H1 (cell line): ENCODE data around the gene METTL22. TPM values are rescaled to one million over a fixed set of nuclear protein-coding genes. Genes with fewer than 3 reads are reported as not detected.

Experiments used
- CTCF ChIA-PET: fragments of 300-600 bp; sonication (Branson Sonifier 250); formaldehyde crosslinking; loops from one replicate; lab custom pipeline; 2021; ENCODE audit not compliant: partially characterized antibody; lab: Charles Lee
- POLR2A ChIA-PET: fragments of 300-600 bp; sonication (Branson Sonifier 250); formaldehyde crosslinking; loops from one replicate; lab custom pipeline; 2021; ENCODE audit warnings: inconsistent platforms; ENCODE audit not compliant: partially characterized antibody; lab: Charles Lee
- DNase-seq, 2 experiments: peaks; one replicate each; pipeline versions ENCODE4 v3.0.0 to v3.0.0-alpha.2; 2010 to 2022; ENCODE audit warnings: low spot score in 2 of 2, low read depth in 1 of 2, mixed read lengths in 1 of 2
- FAIRE-seq: peaks from 2 replicates; lab custom pipeline; 2011; peaks lifted over from hg19 to GRCh38; lab: Jason Lieb, UNC
- H2AFZ ChIP-seq: 2 replicates; pipeline ENCODE4 v1.8.1; 2012; ENCODE audit warnings: low read length, inconsistent platforms
- H2AK5ac ChIP-seq: 2 replicates; pipeline ENCODE4 v1.6.1; 2013; ENCODE audit warnings: low read depth, low read length
- H2BK120ac ChIP-seq: replicated peaks from 2 replicates; pipeline ENCODE3; 2013; ENCODE audit warnings: low read depth, low read length, inconsistent platforms
- H2BK12ac ChIP-seq: 2 replicates; pipeline ENCODE4 v1.6.1; 2013; ENCODE audit warnings: low read depth, low read length
- H2BK15ac ChIP-seq: 2 replicates; pipeline ENCODE4 v1.6.1; 2013; ENCODE audit warnings: low read length
- H2BK20ac ChIP-seq: 2 replicates; pipeline ENCODE4 v1.6.1; 2013; ENCODE audit warnings: low read length
- H2BK5ac ChIP-seq: 2 replicates; pipeline ENCODE4 v1.6.1; 2013; ENCODE audit warnings: low read depth, low read length
- H3K14ac ChIP-seq: 2 replicates; pipeline ENCODE4 v1.6.1; 2013; ENCODE audit warnings: inconsistent platforms; ENCODE audit not compliant: insufficient read length
- H3K18ac ChIP-seq: 2 replicates; pipeline ENCODE4 v1.6.1; 2013; ENCODE audit warnings: low read length; ENCODE audit errors: extremely low read depth
- H3K23ac ChIP-seq: 2 replicates; pipeline ENCODE4 v1.6.1; 2013; ENCODE audit warnings: inconsistent platforms; ENCODE audit not compliant: insufficient read length
- H3K23me2 ChIP-seq: 2 replicates; pipeline ENCODE4 v1.6.1; 2013; ENCODE audit warnings: low read depth, low read length
- H3K27ac ChIP-seq: 2 replicates; pipeline ENCODE4 v1.6.1; 2011; ENCODE audit warnings: low read depth, low read length, inconsistent platforms
- H3K27me3 ChIP-seq, 4 experiments: replicated peaks in 1 of 4; 1 replicate in 1 of 4; 2 replicates in 3 of 4; pipeline versions ENCODE4 v1.6.1 to v1.8.1; 2011 to 2013; ENCODE audit warnings: low read length in 3 of 4, mild to moderate bottlenecking in 3 of 4, inconsistent platforms in 2 of 4, mixed read lengths in 2 of 4, moderate library complexity in 1 of 4; ENCODE audit not compliant: control insufficient read depth in 3 of 4, insufficient read depth in 3 of 4; ENCODE audit errors: extremely low read depth in 1 of 4
- H3K36me3 ChIP-seq, 4 experiments: 2 replicates each; pipeline versions ENCODE4 v1.6.1 to v1.8.1; 2011 to 2013; ENCODE audit warnings: mild to moderate bottlenecking in 4 of 4, low read length in 3 of 4, moderate library complexity in 2 of 4, control low read depth in 1 of 4, inconsistent platforms in 1 of 4; ENCODE audit not compliant: insufficient read depth in 4 of 4, control insufficient read depth in 2 of 4
- H3K4ac ChIP-seq: replicated peaks from 2 replicates; pipeline ENCODE3; 2013; ENCODE audit warnings: low read length, low read depth, mixed read lengths, inconsistent platforms; ENCODE audit not compliant: insufficient read length
- H3K4me1 ChIP-seq, 4 experiments: replicated peaks in 1 of 4; 1 replicate in 1 of 4; 2 replicates in 3 of 4; pipeline versions ENCODE4 v1.6.1 to v1.8.1; 2011 to 2013; ENCODE audit warnings: low read length in 3 of 4, inconsistent platforms in 2 of 4, mixed read lengths in 1 of 4; ENCODE audit not compliant: insufficient read depth in 4 of 4, control insufficient read depth in 3 of 4
- H3K4me2 ChIP-seq, 2 experiments: 2 replicates each; pipeline versions ENCODE4 v1.6.1 to v1.8.1; 2011 to 2013; ENCODE audit warnings: low read depth in 2 of 2, low read length in 2 of 2, control low read depth in 1 of 2, inconsistent platforms in 1 of 2, mild to moderate bottlenecking in 1 of 2; ENCODE audit not compliant: insufficient read depth in 1 of 2
- H3K4me3 ChIP-seq, 4 experiments: fragments of 200-600, 300-600 bp in 1 of 4; sonication (generic), shearing (Covaris generic), sonication (Bioruptor Twin) in 1 of 4; 2 replicates each; pipeline versions ENCODE4 v1.5.1 to v1.8.1; 2011 to 2016; ENCODE audit warnings: low read length in 4 of 4, low read depth in 3 of 4, control low read depth in 2 of 4, inconsistent platforms in 2 of 4, mild to moderate bottlenecking in 2 of 4, mixed read lengths in 1 of 4, moderate library complexity in 1 of 4; ENCODE audit not compliant: insufficient read depth in 2 of 4; ENCODE audit errors: extremely low read depth in 1 of 4
- H3K56ac ChIP-seq: replicated peaks from 2 replicates; pipeline ENCODE3; 2013; ENCODE audit warnings: low read depth, mild to moderate bottlenecking, mixed read lengths, low read length, inconsistent platforms; ENCODE audit not compliant: insufficient read length
- H3K79me1 ChIP-seq: 2 replicates; pipeline ENCODE4 v1.6.1; 2013; ENCODE audit warnings: low read depth, low read length, control low read depth
- H3K79me2 ChIP-seq, 2 experiments: 2 replicates each; pipeline versions ENCODE4 v1.6.1 to v1.8.1; 2012 to 2013; ENCODE audit warnings: low read length in 2 of 2, mild to moderate bottlenecking in 2 of 2, inconsistent platforms in 1 of 2; ENCODE audit not compliant: insufficient read depth in 2 of 2, control insufficient read depth in 1 of 2
- H3K9ac ChIP-seq, 4 experiments: replicated peaks in 1 of 4; 1 replicate in 1 of 4; 2 replicates in 3 of 4; pipeline versions ENCODE4 v1.6.1 to v1.8.1; 2011 to 2013; ENCODE audit warnings: low read depth in 3 of 4, low read length in 3 of 4, control low read depth in 2 of 4, mild to moderate bottlenecking in 2 of 4, moderate library complexity in 2 of 4, inconsistent platforms in 1 of 4; ENCODE audit errors: extremely low read depth in 1 of 4
- H3K9me3 ChIP-seq, 2 experiments: 2 replicates each; pipeline versions ENCODE4 v1.6.1 to v1.8.1; 2012 to 2013; ENCODE audit warnings: mild to moderate bottlenecking in 2 of 2, moderate library complexity in 2 of 2, control low read depth in 1 of 2, inconsistent platforms in 1 of 2, low read depth in 1 of 2, low read length in 1 of 2, mixed read lengths in 1 of 2; ENCODE audit not compliant: insufficient read depth in 2 of 2
- H4K20me1 ChIP-seq, 2 experiments: replicated peaks in 1 of 2; 2 replicates each; pipeline versions ENCODE3 to v1.8.1; 2011 to 2013; ENCODE audit warnings: inconsistent platforms in 2 of 2, low read length in 2 of 2, mild to moderate bottlenecking in 1 of 2; ENCODE audit not compliant: insufficient read depth in 2 of 2, control insufficient read depth in 1 of 2
- H4K5ac ChIP-seq: 2 replicates; pipeline ENCODE4 v1.6.1; 2013; ENCODE audit warnings: low read length, low read depth, mixed read lengths, inconsistent platforms; ENCODE audit not compliant: insufficient read length
- H4K8ac ChIP-seq: 2 replicates; pipeline ENCODE4 v1.8.0; 2013; ENCODE audit warnings: mild to moderate bottlenecking, moderate library complexity, low read length, inconsistent platforms; ENCODE audit not compliant: insufficient read depth; ENCODE audit errors: extremely low read depth
- H4K91ac ChIP-seq: replicated peaks from 2 replicates; pipeline ENCODE3; 2013; ENCODE audit warnings: low read length, mixed read lengths, inconsistent platforms; ENCODE audit not compliant: insufficient read length
- ASH2L ChIP-seq: fragments of 200-600, 300-600 bp; sonication (generic); IDR thresholded peaks from one replicate; pipeline ENCODE4 v1.7.1; 2017; ENCODE audit warnings: low read length
- TBP ChIP-seq: IDR thresholded peaks from 2 replicates; pipeline ENCODE4 v1.6.1; 2011; ENCODE audit warnings: low read depth, low read length, improper control_type of control experiment
- WGBS, 2 experiments: shearing (Covaris generic) in 1 of 2; methylation state at CpG; one replicate each; pipeline versions ENCODE4 v1.1.6 to v1.1.7; 2013 to 2015; ENCODE audit warnings: low lambda C conversion rate in 2 of 2, mixed read lengths in 2 of 2, inconsistent platforms in 1 of 2, low coverage in 1 of 2, missing lambda C conversion rate in 1 of 2; ENCODE audit not compliant: insufficient replicate concordance in 2 of 2, insufficient coverage in 1 of 2, insufficient read length in 1 of 2; ENCODE audit errors: extremely low coverage in 1 of 2, missing lambda C conversion rate in 1 of 2; 5-methylcytosine and 5-hydroxymethylcytosine counted together
- polyA plus RNA-seq, 7 experiments: library from polyadenylated mRNA; depleted of rRNA in 3 of 7; stranded (reverse) in 5 of 7; unstranded in 2 of 7; fragments of >200 nt in 5 of 7; fragments of 200-250 nt in 2 of 7; gene quantifications; 1 replicate in 5 of 7; 2 replicates in 1 of 7; 4 replicates in 1 of 7; pipeline versions ENCODE4 v1.2.1 to v1.2.3, GENCODE V29; 2011 to 2013; ENCODE audit warnings: missing spikeins in 2 of 7, mixed read lengths in 2 of 7
- total RNA-seq: library from RNA; stranded (reverse); fragmentation: NEBNext Ultra II Directional; extraction: Animal tissue kit (Norgen Biotek cat#: 25700); gene quantifications from 2 replicates; pipeline ENCODE4 v1.2.1, GENCODE V29; 2021

Gene METTL22
- total and polyA plus RNA-seq, 2 of the 8 experiments (the other 6 are each of a cell fraction or from before 2014, with no cell fraction given) = 56.7 to 85.2 TPM

GRCh38 chr16:8621222-8621571 is 301 bp upstream of the METTL22 start:
- Histone ChIP-seq H3K9ac (peak overlapping the region in 3 of 4 experiments; percentile 34 to 97 (median 96); a peak in 2 of 7 replicates), H2AFZ (peak overlapping the region; percentile 92)

More at GRCh38 chr16:8621222-8621571, 301 bp upstream of the METTL22 start:
- Histone ChIP-seq H3K23ac (no peak overlapping the region), H4K5ac (no peak overlapping the region), H3K9me3 (no peaks in the 10 kb centered on the region), H3K79me1 (peaks cover 17% of the 10 kb centered on the region), H2BK12ac (no peak overlapping the region), H3K23me2 (peaks cover 4% of the 10 kb centered on the region), H3K27ac (peak overlapping the region; percentile 94; the same call in 1 of the 2 replicates), H3K27me3 (no peaks in the 10 kb centered on the region), H2BK120ac (no peak overlapping the region), H2AK5ac (no peak overlapping the region), H3K56ac (no peak overlapping the region), H2BK5ac (peak overlapping the region; percentile 97; the same call in 1 of the 2 replicates), H4K91ac (no peak overlapping the region), H3K4me2 (peak overlapping the region; percentile 56 to 80), H4K20me1 (peaks cover 4 to 5% of the 10 kb centered on the region in 2 experiments), H3K4me3 (peak overlapping the region; percentile 74 to 94 (median 87)), H3K36me3 (peaks cover 8 to 16% (median 9%) of the 10 kb centered on the region in 4 experiments), H3K4me1 (no peaks in the 10 kb centered on the region; a peak in 1 of 7 replicates), H3K14ac (no peak overlapping the region), H3K4ac (no peak overlapping the region), H2BK20ac (no peak overlapping the region), H3K18ac (no peak overlapping the region), H2BK15ac (no peak overlapping the region), H3K79me2 (peaks cover 9 to 44% of the 10 kb centered on the region in 2 experiments), H4K8ac (0 out of 2 replicates have a peak overlapping the region, but pooled peaks have one; percentile 16)
- CTCF ChIA-PET = interaction anchor here (0.9 to 24.1 kb wide), 3 partner anchors 16 to 49 kb away, joined by 3 to 416 read pairs (median 81); no protein-coding TSS in a partner anchor
- FAIRE-seq (no peak), DNase-seq (no peak)
- WGBS, 2 experiments = 27% methylated on average over 12 of the region's 12 CpGs; no CpG with 5 or more reads in 1 of the 2 experiments
- POLR2A ChIA-PET = interaction anchor here (0.6 to 4.4 kb wide), 10 partner anchors 9 to 65 kb away, joined by 3 to 23 read pairs (median 3); no protein-coding TSS in a partner anchor
- TF ChIP-seq TBP (peak; percentile 59; the same call in 1 of the 2 replicates), ASH2L (no peak)
